Ishikawa (cell line): ENCODE measurements around the gene COL24A1.

Experiments
- CEBPB ChIP-seq: IDR thresholded peaks from 2 replicates; pipeline ENCODE4 v1.6.1; 2012
- CREB1 ChIP-seq: IDR thresholded peaks from 2 replicates; pipeline ENCODE4 v1.6.1; 2012; ENCODE audit warnings: low read depth
- MAX ChIP-seq: IDR thresholded peaks from 2 replicates; pipeline ENCODE4 v1.6.1; 2012
- NFIC ChIP-seq: IDR thresholded peaks from 2 replicates; pipeline ENCODE4 v1.6.1; 2012
- RAD21 ChIP-seq: IDR thresholded peaks from 2 replicates; pipeline ENCODE4 v1.6.1; 2012; ENCODE audit warnings: low read depth
- TAF1 ChIP-seq: IDR thresholded peaks from 2 replicates; pipeline ENCODE4 v1.6.1; 2012; ENCODE audit warnings: low read depth, mild to moderate bottlenecking
- TEAD4 ChIP-seq: IDR thresholded peaks from 2 replicates; pipeline ENCODE4 v1.6.1; 2012
- YY1 ChIP-seq: IDR thresholded peaks from 2 replicates; pipeline ENCODE4 v1.6.1; 2012; ENCODE audit warnings: low read depth
- ZBTB7A ChIP-seq: IDR thresholded peaks from 2 replicates; pipeline ENCODE4 v1.6.1; 2012; ENCODE audit warnings: low read depth

GRCh38 chr1:86176226-86176625 lies 19.7 kb upstream of the COL24A1 start:
- TF ChIP-seq NFIC = no peak
- TF ChIP-seq MAX = no peak
- no peak for TF ChIP-seq YY1
- TF ChIP-seq CREB1 = no peak
- no peak for TF ChIP-seq ZBTB7A
- no peak for TF ChIP-seq CEBPB
- TF ChIP-seq TAF1 = no peak
- TF ChIP-seq RAD21 = no peak
- TF ChIP-seq TEAD4 = no peak
